MM.1S (cell line): Measurements from ENCODE around the gene TMC4.
"Not testable (repeated sequence)": the region's sequence is repeated elsewhere in the genome, so short reads cannot be mapped to it uniquely, and the experiment has no call there.

Source experiments
- CTCF ChIP-seq: fragments of 300-600 bp; sonication (generic); IDR thresholded peaks from 2 replicates; pipeline ENCODE4 v1.5.1; 2016; ENCODE audit warnings: antibody characterized with exemption, low read length, mixed read lengths
- EZH2 ChIP-seq: fragments of 300-600 bp; sonication (generic); optimal IDR thresholded peaks from 2 replicates; pipeline ENCODE3; 2017; ENCODE audit warnings: low read depth, mild to moderate bottlenecking, antibody characterized with exemption, low read length, mixed read lengths
- EZH2phosphoT487 ChIP-seq: fragments of 300-600 bp; sonication (generic); IDR thresholded peaks from 2 replicates; pipeline ENCODE4 v1.6.1; 2018; ENCODE audit warnings: antibody characterized with exemption, low read length

GRCh38 chr19:54194463-54194862 lies 21.5 kb upstream of the TMC4 start:
- TF ChIP-seq CTCF, EZH2phosphoT487, EZH2: not testable (repeated sequence)
